Upper lobe of left lung (tissue), 4 donors: ENCODE results near the gene SLC2A14.
"Not testable (repeated sequence)": the region's sequence is repeated elsewhere in the genome, so short reads cannot be mapped to it uniquely, and the experiment has no call there.

Source experiments
- EP300 ChIP-seq, 4 donors: sonication (generic); formaldehyde crosslinking; IDR thresholded peaks; one replicate each; pipeline ENCODE4 v1.5.1; 2017; ENCODE audit warnings: antibody characterized with exemption in 4 of 4, control low read depth in 2 of 4
- POLR2A ChIP-seq, 4 donors: fragments of 450-650 bp; IDR thresholded peaks; one replicate each; pipeline ENCODE4 v1.5.1; 2016 to 2017; ENCODE audit warnings: antibody characterized with exemption in 4 of 4, mild to moderate bottlenecking in 2 of 4
- POLR2AphosphoS5 ChIP-seq, 2 donors: sonication (generic); formaldehyde crosslinking; IDR thresholded peaks; one replicate each; pipeline ENCODE4 v1.5.1; 2017; ENCODE audit warnings: antibody characterized with exemption in 2 of 2
- TF ChIP-seq, protein P1 (sequence below), 6 experiments: fragments of 450-650 bp in 4 of 6; fragments of 200-600 bp in 2 of 6; sonication (generic) in 2 of 6; IDR thresholded peaks; one replicate each; pipeline ENCODE4 v1.5.1; 2016 to 2019; ENCODE audit warnings: antibody characterized with exemption in 6 of 6

DNA sequence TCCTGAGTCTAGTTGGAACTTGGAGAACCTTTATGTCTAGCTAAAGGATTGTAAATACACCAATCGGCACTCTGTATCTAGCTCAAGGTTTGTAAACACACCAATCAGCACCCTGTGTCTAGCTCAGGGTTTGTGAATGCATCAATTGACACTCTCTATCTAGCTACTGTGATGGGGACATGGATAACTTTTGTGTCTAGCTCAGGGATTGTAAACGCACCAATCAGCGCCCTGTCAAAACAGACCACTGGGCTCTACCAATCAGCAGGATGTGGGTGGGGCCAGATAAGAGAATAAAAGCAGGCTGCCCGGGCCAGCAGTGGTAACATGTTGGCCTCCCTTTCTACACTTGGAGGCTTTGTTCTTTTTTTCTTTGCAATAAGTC is 9.0 kb upstream of the SLC2A14 start:
- TF ChIP-seq, protein P1, sequence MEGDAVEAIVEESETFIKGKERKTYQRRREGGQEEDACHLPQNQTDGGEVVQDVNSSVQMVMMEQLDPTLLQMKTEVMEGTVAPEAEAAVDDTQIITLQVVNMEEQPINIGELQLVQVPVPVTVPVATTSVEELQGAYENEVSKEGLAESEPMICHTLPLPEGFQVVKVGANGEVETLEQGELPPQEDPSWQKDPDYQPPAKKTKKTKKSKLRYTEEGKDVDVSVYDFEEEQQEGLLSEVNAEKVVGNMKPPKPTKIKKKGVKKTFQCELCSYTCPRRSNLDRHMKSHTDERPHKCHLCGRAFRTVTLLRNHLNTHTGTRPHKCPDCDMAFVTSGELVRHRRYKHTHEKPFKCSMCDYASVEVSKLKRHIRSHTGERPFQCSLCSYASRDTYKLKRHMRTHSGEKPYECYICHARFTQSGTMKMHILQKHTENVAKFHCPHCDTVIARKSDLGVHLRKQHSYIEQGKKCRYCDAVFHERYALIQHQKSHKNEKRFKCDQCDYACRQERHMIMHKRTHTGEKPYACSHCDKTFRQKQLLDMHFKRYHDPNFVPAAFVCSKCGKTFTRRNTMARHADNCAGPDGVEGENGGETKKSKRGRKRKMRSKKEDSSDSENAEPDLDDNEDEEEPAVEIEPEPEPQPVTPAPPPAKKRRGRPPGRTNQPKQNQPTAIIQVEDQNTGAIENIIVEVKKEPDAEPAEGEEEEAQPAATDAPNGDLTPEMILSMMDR (IDR thresholded peaks at IDR 0.05) = not testable (repeated sequence)
- not testable (repeated sequence) for TF ChIP-seq EP300, POLR2AphosphoS5, POLR2A (IDR thresholded peaks at IDR 0.05)
